Posterior cingulate gyrus (tissue), 11 donors: ENCODE data around the gene CNTNAP2.
"Not testable (repeated sequence)": the region's sequence is repeated elsewhere in the genome, so short reads cannot be mapped to it uniquely, and the experiment has no call there.

Experiments
- DNase-seq, 10 donors: peaks; one replicate each; pipeline versions ENCODE4 v3.0.0 to v3.0.0-alpha.2; 2020 to 2021; ENCODE audit warnings: mixed read lengths in 3 of 10
- intact Hi-C: fragments of 100-400 bp; cut with DNase I; formaldehyde crosslinking; loops from one replicate; pipeline ENCODE4 v1.15.1; 2023

Gene CNTNAP2

DNA sequence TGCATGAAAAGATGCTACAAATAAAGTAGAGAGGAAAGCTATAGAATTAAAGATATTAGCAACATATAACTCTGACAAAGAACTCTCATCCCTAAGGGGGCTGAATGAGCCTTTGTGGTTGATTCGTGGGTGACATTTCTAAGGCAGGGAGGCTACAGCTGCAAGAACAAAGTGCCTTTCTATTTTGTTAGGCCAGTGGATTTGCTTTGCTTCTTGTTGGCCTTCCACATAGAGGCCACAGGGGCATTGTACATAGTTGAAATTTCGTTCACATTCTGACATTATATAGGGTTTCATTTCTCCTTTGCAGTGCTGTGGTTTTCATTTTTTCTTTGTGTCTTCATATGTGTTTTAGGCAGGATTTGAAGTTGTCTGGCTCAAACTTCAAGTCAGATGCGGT, 1654.7 kb downstream of the CNTNAP2 start:
- peak in 3 of 10 donors; percentile 33 to 76 (median 41) for DNase-seq
- intact Hi-C loops = no loop called here

DNA sequence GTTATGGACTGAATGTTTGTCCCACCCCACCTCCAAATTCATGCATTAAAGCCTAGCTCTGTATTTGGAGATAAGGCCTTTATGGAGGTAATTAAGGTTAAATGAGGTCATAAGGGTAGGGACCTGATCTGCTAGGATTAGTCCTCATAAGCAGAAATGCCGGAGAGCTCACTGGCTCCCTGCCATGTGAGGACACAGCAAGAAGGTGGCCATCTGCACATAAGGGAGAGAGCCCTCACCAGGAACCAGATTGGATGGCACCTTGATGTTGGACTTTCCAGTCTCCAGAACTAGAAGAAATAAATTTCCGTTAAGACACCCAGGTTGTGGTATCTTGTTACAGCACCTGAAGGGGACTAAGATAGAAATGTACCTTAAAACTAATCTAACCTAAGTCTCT, 1657.9 kb downstream of the CNTNAP2 start:
- DNase-seq = no peak
- intact Hi-C loops = no loop called here

- intact Hi-C loops = no loop called here
- DNase-seq = no peak
Observed at GRCh38 chr7:147775516-147776284, 1659.1 kb downstream of the CNTNAP2 start.

DNA sequence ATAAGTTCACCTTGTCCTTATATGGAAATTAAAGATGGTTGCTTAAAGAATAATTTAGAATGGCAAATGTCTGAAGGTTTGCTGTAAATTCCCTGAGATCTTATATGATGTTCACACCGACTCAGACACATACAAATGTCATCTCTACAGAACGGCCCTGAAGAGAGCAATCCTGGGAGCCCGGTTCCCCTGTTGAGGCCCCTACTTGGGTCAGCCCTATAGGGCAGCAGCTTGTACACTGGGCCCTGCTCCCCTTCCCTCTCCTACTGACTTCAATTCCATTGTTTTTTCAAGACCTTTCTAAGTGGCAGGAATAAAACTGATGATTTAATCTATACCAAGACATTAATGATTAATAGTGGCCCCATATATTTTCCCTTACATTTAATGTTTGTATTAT, 1660.7 kb downstream of the CNTNAP2 start:
- no peak for DNase-seq
- intact Hi-C loops = no loop called here

GRCh38 chr7:147779949-147780348, 1663.3 kb downstream of the CNTNAP2 start:
- no peak for DNase-seq
- intact Hi-C loops = no loop called here

GRCh38 chr7:147796581-147796980, 1680.0 kb downstream of the CNTNAP2 start:
- intact Hi-C loops = no loop called here
- DNase-seq = no peak

- no peak for DNase-seq
Observed at GRCh38 chr7:147798001-147798400, 1681.4 kb downstream of the CNTNAP2 start.

DNA sequence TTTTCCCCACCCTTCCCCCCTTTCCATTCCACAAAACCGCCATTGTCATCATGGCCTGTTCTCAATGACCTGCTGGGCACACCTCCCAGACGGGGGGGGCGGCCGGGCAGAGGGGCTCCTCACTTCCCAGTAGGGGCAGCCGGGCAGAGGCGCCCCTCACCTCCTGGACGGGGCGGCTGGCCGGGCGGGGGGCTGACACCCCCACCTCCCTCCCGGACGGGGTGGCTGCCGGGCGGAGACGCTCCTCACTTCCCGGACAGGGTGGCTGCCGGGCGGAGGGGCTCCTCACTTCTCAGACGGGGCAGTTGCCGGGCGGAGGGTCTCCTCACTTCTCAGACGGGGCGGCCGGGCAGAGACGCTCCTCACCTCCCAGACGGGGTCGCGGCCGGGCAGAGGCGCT, 1685.2 kb downstream of the CNTNAP2 start:
- DNase-seq = peak in 2 of 10 donors; percentile 30 to 65
- intact Hi-C loops = not testable (repeated sequence)

More at GRCh38 chr7:147798001-147798400, 1681.4 kb downstream of the CNTNAP2 start:
- intact Hi-C loops = no loop called here

GRCh38 chr7:147803151-147803550, 1686.5 kb downstream of the CNTNAP2 start:
- intact Hi-C loops = no loop called here
- no peak for DNase-seq

DNA sequence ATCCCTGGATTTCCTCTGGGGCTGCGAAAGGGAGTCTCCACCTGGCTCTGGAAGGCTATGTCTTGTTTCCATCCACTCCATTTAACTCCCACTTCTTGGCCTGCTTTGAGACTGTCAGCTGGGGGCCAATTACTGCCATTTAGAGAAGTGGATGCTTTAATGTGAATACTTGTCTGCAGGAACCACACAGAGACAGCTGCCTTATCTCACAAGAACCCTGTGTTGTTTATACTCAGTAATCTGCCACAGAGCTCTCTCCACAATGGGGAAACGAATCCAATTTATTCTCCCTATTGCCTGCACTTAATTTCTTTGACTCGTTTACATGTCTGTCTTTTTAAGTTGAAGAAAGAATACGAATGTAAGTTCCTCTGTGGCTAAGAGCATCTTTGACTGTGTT, 1687.0 kb downstream of the CNTNAP2 start:
- no peak for DNase-seq
- intact Hi-C loops = no loop called here

- intact Hi-C loops = no loop called here
- no peak for DNase-seq
Observed at GRCh38 chr7:147804032-147804431, 1687.4 kb downstream of the CNTNAP2 start.

DNA sequence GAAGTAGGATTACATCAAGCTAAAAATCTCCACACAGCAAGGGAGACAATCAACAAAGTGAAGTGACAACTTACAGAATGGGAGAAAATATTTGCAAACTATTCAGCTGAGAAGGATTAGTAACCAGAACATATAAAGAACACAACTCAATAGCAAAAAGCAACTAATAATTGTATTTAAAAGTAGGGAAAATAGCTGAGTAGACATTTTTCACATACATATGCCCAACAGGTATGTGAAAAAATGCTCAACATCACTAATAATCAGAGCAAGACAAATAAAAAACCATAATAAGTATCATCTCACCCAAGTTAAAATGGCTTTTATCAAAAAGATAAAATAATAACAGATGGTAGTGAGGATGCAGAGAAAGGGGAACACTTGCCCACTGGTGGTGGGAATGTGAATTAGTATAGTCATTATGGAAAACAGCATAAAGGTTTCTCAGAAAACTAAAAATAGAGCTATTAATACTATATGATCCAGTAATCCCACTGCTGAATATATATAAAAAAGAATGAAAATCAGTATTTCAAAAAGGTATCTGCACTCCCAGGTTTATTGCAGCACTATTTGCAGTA, 1689.5 kb downstream of the CNTNAP2 start:
- DNase-seq = no peak
- intact Hi-C loops = no loop called here

DNA sequence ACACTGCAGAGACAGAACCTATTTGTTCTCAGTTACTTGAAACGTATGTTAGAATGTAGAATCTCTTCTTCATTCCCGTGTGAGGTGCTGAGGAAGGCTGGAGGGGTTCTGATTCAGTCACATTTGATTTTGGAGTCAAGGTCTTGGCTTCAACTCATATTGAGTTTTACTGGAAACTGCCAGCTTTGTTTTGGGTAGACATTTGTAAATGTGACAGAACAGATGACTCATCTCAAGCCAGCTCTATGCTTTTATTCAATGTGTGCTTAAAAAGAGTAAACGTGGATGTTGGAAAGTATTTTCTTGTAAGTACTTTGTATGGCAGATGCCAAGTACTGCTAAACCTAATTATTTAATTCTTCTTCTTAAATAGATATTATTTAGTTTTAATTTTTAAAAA, 1693.2 kb downstream of the CNTNAP2 start:
- intact Hi-C loops = no loop called here
- DNase-seq = no peak

DNA sequence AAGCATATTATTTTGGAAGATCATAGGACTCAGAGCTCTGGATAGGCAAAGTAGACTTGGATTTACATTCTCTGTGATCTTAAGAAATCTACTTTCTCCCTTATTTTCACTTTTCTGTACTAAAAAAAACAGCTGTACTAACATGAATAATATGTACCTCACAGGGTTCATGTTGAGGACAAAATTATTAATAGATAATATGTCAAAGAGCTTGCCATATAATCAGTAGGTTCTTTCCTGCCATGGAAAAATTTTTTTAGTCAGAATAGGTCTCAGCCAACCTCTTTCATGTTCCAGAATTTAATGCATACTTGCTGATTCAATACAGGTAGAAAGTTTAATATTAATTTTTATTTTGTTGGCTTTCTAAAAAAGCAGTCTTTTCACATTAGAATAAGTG, 1693.7 kb downstream of the CNTNAP2 start:
- DNase-seq = no peak
- intact Hi-C loops = no loop called here

GRCh38 chr7:147811923-147812322, 1695.3 kb downstream of the CNTNAP2 start:
- DNase-seq = no peak
- intact Hi-C loops = no loop called here

DNA sequence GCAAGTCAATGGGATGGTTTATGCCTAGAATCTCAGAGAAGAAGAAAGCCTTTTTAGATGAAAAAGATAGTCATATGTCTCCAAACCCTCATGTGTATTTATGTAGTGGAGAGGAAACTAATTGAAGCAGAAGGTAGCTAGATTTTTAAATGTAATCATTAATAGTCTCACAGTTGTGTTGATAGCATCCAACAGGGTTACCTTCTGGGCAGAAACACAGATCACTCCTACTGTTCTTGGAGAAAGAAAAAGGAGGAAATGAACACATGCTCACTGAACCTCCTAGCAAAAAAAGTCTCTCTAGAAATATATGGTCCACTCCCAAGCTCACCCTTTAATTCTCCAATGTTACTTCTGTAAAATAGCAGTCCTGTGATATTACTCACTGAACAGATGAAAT, 1696.7 kb downstream of the CNTNAP2 start:
- intact Hi-C loops = no loop called here

GRCh38 chr7:147818317-147818716, 1701.7 kb downstream of the CNTNAP2 start:
- intact Hi-C loops = no loop called here
- DNase-seq = no peak

More for the DNA sequence above, 1696.7 kb downstream of the CNTNAP2 start:
- no peak for DNase-seq

DNA sequence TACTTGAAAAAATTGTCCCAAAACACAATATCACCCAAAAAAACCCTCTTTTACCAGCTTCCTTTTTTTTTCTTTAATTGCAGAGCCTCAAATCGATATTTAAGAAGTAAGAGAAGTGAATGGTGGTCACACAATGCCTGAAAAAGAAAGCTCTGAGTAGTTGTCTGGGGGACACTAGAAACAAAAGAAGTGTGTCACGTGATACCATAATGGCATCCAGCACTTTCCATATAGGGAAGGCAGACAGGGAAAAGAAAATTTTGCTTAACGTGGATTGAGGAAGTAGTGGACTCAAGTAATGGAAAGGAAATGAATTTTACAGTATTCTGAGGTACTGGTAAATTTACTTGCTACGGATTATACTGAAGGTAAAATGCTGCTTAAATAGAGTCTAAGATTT, 1708.1 kb downstream of the CNTNAP2 start:
- intact Hi-C loops = no loop called here
- no peak for DNase-seq

GRCh38 chr7:147829016-147829415, 1712.4 kb downstream of the CNTNAP2 start:
- intact Hi-C loops = no loop called here
- no peak for DNase-seq

DNA sequence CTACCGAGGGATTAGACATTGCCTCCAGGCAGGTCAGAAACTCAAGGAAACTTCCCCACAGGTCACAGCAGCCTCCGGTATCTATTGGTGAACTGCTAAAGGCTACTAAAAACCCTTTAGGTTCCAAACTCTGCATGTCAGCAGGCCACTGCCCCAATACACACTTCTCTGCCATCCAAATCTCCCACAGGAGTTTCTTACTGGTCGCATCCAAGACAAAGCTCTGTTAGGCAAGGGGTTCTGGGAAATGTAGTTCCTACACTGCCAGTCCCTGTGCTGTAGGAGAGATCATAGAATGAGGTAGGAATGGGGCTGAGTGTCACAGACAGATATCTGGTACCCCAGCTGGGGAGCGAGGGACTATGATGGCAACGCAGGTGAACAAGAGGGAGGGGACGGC, 1717.0 kb downstream of the CNTNAP2 start:
- DNase-seq = no peak
- intact Hi-C loops = no loop called here

GRCh38 chr7:147833970-147834369, 1717.4 kb downstream of the CNTNAP2 start:
- intact Hi-C loops = no loop called here
- DNase-seq = no peak

DNA sequence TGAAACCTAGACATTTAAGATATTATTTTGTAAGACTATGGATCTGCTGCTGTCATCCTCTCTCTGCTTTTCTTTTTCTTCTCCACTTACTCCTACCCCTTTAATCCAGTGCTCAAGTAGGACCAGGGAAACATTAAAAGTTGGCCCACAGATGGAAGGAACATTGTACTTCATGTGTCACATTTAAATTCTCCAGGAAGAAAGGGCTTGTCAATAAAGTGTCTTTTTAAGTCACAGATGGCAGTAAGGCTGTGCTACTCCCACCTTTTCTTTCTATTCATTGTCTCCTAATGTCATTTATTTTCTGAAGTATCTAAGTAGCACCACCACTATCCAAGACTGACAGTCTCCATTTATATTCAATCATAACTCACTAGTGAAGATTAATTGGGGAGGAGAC, 1736.2 kb downstream of the CNTNAP2 start:
- no peak for DNase-seq
- intact Hi-C loops = no loop called here
